ENCODE results near the gene INSM2.

DNA sequence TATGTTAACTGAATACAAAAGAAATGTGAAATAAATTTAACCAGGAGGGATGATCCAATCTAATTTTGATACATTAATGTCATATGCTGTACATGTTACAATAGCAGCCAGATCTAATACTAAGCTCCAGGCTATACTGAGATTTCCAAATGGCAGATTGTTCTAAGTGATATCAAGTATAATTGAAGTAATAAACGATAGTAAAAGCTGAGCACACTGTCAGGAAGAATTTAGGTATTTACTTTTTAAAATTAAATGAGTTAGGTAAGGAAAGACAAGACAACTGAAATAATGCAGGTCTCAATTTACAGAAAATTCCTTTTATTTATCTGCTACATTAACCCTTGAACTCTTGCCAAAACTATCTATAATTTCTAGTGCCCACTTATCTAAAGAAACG is 39.9 kb downstream of the INSM2 start:
- TF ChIP-seq POLR2A (IDR thresholded peaks at IDR 0.05; ENCODE audit: low read depth, low read length) (no peak), POLR2AphosphoS5 (IDR thresholded peaks at IDR 0.05; ENCODE audit: low read depth, low read length) (no peak)
